ENCODE data around the gene RTL1.

The RTL1 gene

DNA sequence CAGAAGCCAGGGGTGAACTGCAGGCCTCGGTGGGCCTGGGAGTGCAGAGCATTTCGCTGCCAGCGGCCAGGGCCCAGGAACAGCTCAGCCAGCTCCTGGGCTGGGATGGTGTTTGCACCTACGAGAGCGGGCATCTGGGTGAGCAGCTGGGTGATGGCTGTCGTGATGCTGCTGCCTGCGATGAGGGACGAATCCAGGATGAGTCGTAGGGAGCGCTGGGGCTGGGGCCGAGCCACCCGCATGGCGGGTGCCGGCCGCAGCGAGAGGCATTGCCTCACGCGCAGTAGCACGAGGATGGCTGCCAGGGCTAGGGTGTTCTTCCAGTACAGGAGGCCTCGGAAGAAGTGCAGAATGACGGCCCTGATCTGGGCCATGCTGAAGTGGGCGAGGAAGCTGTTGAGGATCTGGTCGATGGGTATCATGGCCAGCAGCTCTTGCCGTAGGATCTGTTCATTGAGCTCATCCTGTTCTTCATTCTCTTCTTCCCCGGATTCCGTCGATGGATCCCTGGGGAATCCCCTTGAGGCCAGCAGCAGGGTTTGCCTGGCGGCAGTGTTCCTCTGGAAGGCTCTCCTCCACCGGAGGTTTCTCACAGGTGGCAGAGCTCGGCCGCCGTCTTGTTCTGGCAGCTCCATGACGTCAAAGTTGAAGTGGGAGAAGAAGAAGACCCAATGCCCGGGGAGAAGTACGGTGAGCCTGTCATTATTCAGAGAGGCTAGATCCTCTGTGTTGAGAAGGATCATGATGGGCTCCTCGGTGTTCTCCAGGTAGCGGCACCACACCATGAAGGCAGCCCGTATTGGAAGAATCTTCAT, 22.1 kb downstream of the RTL1 start:
- no peaks in the 10 kb centered on the region for H3K36me3 Mint-ChIP-seq (ENCODE audit: low read depth)
- no peak overlapping the region for H3K27ac Mint-ChIP-seq
- H3K9me3 Mint-ChIP-seq: no peaks in the 10 kb centered on the region
- H3K27me3 Mint-ChIP-seq (ENCODE audit: low read depth): no peaks in the 10 kb centered on the region
- H3K4me3 Mint-ChIP-seq: no peak overlapping the region
- no peaks in the 10 kb centered on the region for H3K4me1 Mint-ChIP-seq (ENCODE audit: low read depth)

DNA sequence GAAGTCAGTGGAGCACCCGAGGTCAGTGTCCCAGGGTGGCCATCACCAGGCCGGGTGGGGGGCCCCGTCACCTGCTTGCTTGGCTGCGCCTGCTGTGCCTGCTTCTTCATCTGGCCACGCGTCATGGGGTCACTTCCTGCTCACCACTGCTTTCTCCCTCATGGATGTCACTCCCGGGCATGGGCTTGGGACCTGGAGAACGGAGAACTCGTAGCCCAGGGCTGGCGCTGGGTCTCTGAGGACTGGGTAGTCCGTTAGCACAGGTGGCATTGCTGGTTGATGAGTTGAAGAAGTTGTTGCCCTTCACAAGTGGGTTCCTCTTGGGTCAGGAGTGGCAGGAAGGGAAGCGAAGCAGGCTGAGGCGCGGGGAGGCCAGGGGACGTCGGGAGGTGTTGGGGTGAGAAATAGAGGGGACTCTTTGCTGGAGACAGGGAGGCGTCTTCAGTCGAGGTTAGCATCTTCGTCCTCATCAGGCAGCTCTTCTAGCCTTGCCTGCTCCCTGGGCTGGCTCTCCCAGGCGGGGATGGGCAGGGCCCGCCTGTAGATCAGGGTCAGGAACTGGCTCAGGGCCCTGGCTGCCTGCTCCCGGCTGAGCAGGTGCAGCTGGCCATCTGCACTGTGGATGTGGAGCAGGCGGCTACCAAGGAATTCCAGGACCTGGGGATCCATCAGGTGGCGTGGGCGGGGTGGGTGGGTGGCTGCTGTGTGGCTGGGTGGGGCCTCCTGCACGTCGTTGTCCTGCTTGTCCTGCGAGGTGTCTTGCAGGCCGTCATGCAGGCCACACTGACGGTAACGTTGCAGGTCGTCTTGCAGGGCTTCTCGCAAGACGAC, 23.0 kb downstream of the RTL1 start:
- no peaks in the 10 kb centered on the region for H3K27me3 Mint-ChIP-seq (ENCODE audit: low read depth)

DNA sequence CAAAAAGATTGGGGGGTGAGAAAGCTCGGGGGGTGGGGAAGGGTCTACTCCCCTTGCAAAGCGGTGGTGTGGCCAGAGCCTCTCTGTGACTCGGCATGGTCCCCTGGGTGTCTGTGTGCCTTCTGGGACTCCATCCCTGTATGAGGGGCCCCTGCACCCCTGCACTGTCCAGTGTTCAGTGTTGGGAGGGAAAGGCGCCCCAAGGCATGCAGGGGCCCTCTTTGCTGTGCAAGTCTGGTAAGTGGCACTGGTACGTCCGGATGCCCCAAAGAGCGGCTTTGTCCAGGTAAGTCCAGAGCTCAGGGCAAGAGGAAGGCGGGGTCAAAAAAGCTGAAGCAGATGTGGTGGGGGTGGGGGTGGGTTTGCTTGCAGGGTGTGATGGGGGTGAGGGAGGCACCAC, 23.7 kb downstream of the RTL1 start:
- Mint-ChIP-seq H3K4me3 (no peak overlapping the region), H3K36me3 (ENCODE audit: low read depth) (no peaks in the 10 kb centered on the region), H3K9me3 (no peaks in the 10 kb centered on the region), H3K27me3 (ENCODE audit: low read depth) (no peaks in the 10 kb centered on the region), H3K4me1 (ENCODE audit: low read depth) (no peaks in the 10 kb centered on the region), H3K27ac (no peak overlapping the region)

More for the DNA sequence above, 23.0 kb downstream of the RTL1 start:
- Mint-ChIP-seq H3K36me3 (ENCODE audit: low read depth) (no peaks in the 10 kb centered on the region), H3K4me1 (ENCODE audit: low read depth) (no peaks in the 10 kb centered on the region), H3K27ac (no peak overlapping the region), H3K4me3 (no peak overlapping the region), H3K9me3 (no peaks in the 10 kb centered on the region)

DNA sequence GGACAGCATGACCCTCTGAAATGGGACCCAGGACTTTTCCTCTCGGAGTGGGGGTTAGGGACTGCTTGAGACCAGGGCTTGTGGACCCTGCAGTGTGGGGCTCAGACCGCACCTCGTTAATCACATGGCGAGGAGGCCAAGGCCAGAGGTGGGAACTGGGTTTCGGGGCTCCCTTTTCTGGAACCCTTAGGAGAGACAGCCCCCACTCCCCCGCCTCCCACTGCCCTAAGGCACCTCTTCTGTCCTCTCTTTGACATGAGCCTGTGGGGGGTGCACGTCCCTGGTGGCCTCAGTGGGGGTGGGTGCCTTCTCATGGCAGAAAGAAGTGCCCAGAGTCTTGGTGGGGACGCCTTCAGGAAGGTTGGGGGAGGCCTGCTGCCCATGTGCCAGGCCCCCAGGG, 24.3 kb downstream of the RTL1 start:
- Mint-ChIP-seq H3K36me3 (ENCODE audit: low read depth) (no peaks in the 10 kb centered on the region), H3K4me3 (no peak overlapping the region), H3K27ac (no peak overlapping the region), H3K27me3 (ENCODE audit: low read depth) (no peaks in the 10 kb centered on the region), H3K9me3 (no peaks in the 10 kb centered on the region), H3K4me1 (ENCODE audit: low read depth) (no peaks in the 10 kb centered on the region)

DNA sequence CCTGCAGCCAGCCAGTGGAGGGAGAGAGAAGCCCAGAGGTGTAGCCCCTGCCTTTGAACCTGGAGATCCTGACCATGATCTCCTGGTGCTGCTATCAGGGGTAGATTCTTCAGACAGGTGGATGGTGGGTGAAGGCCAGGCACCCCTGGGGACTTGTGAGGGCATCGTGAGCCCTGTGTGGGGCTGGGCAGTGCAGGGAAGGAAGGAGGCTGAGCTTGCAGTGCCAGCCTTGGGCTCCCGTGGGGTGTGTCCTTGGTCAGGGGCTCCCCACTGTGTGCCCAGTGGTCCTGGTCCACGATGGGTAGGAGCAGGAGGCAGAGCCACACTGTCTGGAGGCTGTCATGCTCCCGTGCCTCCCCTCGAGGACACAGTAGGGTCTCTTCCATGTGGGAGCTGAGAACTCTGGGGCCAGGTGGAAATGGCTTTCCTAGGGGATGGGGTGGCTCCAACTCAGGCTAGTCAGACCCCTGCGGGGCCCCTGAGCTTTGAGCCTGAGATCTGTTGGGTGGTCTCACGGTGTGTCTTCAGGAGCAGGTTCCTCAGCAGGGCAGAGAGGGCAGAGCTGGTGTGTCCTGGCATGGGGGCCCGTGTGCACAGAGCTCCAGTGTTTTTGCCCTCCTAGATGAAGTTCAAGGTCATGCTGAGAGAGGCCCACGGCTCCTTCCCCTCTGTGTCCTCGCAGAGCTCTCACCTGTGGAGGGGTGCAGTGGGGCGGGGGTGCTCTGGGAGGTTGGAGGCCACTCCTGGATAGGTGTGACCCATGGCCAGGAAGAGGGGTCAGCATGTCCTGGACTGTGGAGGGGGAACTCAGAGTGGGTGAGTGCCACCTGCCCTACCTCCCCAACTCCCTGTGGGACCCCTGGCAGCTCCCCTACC, 25.0 kb downstream of the RTL1 start:
- H3K9me3 Mint-ChIP-seq: no peaks in the 10 kb centered on the region
- no peaks in the 10 kb centered on the region for H3K4me1 Mint-ChIP-seq (ENCODE audit: low read depth)
- H3K4me3 Mint-ChIP-seq: no peak overlapping the region
- H3K27me3 Mint-ChIP-seq (ENCODE audit: low read depth): no peaks in the 10 kb centered on the region
- no peak overlapping the region for H3K27ac Mint-ChIP-seq
- no peaks in the 10 kb centered on the region for H3K36me3 Mint-ChIP-seq (ENCODE audit: low read depth)

DNA sequence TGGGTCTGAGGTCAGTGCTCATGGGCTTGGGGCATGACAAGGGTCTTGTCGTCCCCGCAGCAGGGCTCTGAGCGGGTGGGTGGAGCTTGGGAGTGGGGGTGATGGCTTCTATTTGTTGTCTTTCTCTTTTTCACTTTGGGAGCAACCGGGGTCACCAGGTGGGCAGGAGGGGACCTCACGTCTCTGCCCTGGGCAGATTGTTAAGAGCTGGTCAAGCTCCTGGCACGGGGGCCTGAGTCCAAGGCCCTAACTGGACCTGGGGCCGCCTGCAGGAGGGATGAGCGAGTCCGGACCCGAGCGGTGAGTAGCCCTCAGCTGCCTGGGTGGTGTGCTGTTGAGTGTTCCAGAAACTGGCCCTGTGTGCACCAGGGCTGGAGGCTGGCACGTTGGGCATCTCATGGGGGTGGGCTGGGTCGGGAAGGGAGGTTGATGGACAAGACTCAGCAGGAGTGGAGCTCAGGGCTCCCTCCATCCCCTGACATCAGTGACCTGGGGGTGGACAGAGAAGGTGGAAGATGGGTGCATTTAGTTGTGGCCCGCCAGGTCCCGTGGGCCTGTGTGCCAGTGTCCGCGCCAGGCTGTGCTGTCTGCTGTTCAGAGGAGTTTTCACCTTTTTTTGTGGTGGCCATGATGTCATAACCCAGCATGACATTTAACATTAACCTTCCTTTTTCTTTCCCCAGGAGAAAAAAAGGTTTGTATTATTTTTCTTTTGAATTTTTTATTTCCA, 27.5 kb downstream of the RTL1 start:
- H3K27me3 Mint-ChIP-seq (ENCODE audit: low read depth): no peaks in the 10 kb centered on the region
- H3K4me1 Mint-ChIP-seq (ENCODE audit: low read depth): no peaks in the 10 kb centered on the region
- H3K4me3 Mint-ChIP-seq: no peak overlapping the region
- no peak overlapping the region for H3K27ac Mint-ChIP-seq
- H3K9me3 Mint-ChIP-seq: no peaks in the 10 kb centered on the region
- H3K36me3 Mint-ChIP-seq (ENCODE audit: low read depth): no peaks in the 10 kb centered on the region

DNA sequence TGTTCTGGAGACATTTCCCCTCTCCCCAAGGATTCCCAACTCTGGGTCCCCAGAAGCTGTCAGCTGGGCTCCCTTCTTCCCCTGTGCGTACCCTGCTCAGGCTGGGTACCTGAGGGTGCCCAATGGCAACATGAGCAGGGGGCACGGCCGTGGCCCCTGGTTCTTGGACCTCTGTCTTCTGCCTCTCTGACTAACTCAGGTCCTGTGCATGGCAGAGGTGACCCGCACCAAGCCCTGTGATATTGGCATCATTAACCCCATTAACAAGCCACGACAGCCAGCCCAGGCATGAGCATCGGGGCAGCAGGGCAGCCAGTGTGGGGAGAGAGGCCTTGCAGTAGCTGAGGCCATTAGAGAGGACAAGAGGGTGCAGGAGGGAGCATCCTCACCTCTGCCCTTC, 28.4 kb downstream of the RTL1 start:
- Mint-ChIP-seq H3K27me3 (ENCODE audit: low read depth) (no peaks in the 10 kb centered on the region), H3K4me1 (ENCODE audit: low read depth) (no peaks in the 10 kb centered on the region), H3K9me3 (no peaks in the 10 kb centered on the region), H3K36me3 (ENCODE audit: low read depth) (no peaks in the 10 kb centered on the region), H3K4me3 (no peak overlapping the region), H3K27ac (no peak overlapping the region)

DNA sequence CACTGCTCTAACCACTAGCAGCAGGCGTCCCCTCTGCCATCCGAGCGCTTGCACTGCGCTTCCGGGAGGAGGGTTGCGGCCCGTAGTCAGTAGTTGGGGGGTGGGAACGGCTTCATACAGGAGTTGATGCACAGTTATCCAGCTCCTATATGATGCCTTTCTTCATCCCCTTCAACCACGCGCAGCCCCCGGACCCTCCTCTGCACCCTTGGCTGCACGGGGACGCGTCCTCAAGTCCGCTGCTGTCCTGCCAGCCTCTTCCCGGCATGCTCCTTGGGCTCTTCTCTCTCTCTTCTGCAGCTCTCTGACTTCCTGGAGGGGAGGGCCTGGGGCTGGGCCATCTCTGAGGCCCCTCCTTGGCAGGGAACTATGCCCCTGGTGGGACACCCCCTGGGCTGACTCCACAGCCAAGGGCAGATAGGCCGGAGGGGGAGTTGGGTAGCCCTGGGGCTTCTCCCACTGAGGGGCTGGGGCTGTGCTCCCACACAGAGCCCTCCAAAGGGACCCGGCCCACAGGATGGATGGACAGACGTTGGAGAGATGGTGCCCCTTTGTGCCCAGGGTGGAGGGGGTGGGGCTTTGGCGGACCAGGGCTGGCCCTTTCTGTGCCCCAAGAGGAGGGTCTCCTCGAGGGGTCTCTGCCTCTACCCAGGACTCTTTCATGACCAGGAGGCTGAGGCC, 29.0 kb downstream of the RTL1 start:
- Mint-ChIP-seq H3K4me3 (no peak overlapping the region), H3K36me3 (ENCODE audit: low read depth) (no peaks in the 10 kb centered on the region), H3K27me3 (ENCODE audit: low read depth) (no peaks in the 10 kb centered on the region), H3K9me3 (no peaks in the 10 kb centered on the region), H3K27ac (no peak overlapping the region), H3K4me1 (ENCODE audit: low read depth) (no peaks in the 10 kb centered on the region)

DNA sequence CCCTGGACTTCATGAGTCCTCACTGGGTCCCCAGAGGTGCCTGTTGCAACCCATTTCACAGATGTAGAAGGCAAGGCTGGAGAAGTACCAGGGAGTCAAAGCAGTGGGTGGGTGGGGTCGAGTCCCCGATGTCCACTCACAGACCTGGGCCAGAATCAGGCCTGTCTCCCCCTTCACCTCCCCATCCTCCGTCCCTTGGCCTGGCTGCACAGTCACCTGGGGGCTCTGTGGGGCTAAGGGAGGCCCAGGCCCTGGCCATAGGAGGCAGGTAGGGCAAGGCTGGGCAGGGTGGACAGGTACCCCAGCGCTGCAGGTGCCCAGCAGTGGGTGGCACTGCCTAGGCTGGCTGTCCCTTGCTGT, 29.5 kb downstream of the RTL1 start:
- Mint-ChIP-seq H3K36me3 (ENCODE audit: low read depth) (no peaks in the 10 kb centered on the region), H3K27ac (no peak overlapping the region), H3K4me1 (ENCODE audit: low read depth) (no peaks in the 10 kb centered on the region), H3K9me3 (no peaks in the 10 kb centered on the region), H3K4me3 (no peak overlapping the region), H3K27me3 (ENCODE audit: low read depth) (no peaks in the 10 kb centered on the region)

DNA sequence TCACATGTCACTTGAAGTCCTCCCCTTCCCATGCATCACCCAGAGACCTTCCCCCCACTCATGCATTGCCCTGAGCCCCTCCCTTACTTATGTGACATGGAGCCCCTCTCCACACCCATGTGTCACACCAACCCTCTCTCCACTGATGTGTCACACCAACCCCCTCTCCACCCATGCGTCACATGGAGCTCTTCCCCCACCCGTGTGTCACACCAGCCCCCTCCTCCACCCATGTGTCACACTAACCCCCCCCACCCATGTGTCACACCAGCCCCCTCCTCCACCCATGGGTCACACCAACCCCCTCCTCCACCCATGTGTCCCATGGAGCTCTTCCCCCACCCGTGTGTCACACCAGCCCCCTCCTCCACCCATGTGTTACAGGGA, 30.4 kb downstream of the RTL1 start:
- no peak overlapping the region for H3K27ac Mint-ChIP-seq
- H3K4me1 Mint-ChIP-seq (ENCODE audit: low read depth): no peaks in the 10 kb centered on the region
- H3K36me3 Mint-ChIP-seq (ENCODE audit: low read depth): no peaks in the 10 kb centered on the region
- no peak overlapping the region for H3K4me3 Mint-ChIP-seq
- no peaks in the 10 kb centered on the region for H3K9me3 Mint-ChIP-seq
- H3K27me3 Mint-ChIP-seq (ENCODE audit: low read depth): no peaks in the 10 kb centered on the region

DNA sequence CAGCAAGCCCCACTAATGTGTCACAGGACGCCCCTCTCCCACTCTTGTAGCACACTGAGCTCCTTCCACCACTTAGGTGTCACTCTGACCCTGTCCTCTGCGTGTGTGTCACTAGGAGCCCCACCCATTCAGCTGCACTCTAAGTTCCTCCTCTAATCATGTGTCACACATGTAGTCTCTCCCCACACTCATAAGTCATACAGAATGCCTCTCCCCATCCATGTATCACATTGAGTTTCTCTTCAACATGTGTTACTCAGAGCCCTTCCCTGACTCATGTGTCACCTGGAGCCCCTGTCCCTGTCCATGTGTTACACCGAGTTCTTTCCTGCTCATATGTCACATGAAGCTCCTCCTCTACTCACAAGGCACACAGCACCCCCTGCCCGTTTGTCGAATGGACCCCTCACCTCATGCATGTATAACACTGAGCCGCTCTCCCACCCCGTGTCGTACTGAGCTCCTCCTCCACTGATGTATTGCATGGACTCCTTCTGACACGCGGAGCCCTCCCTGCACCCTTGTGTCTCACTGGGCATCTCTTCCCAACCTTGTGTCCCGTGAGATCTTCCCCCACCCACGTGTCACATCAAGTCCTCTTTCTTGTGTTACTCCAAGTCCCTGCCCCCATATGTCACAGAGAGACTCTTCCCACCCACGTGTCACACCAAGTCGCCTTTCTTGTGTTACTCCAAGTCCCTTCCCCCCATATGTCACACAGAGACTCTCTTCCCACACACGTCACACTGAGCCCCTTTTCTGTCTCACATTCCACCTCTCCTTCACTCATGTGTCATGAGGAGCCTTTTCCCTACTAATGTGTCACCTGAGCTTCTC, 31.0 kb downstream of the RTL1 start:
- no peaks in the 10 kb centered on the region for H3K9me3 Mint-ChIP-seq
- H3K4me3 Mint-ChIP-seq: no peak overlapping the region
- no peaks in the 10 kb centered on the region for H3K27me3 Mint-ChIP-seq (ENCODE audit: low read depth)
- H3K27ac Mint-ChIP-seq: no peak overlapping the region
- no peaks in the 10 kb centered on the region for H3K36me3 Mint-ChIP-seq (ENCODE audit: low read depth)
- no peaks in the 10 kb centered on the region for H3K4me1 Mint-ChIP-seq (ENCODE audit: low read depth)

DNA sequence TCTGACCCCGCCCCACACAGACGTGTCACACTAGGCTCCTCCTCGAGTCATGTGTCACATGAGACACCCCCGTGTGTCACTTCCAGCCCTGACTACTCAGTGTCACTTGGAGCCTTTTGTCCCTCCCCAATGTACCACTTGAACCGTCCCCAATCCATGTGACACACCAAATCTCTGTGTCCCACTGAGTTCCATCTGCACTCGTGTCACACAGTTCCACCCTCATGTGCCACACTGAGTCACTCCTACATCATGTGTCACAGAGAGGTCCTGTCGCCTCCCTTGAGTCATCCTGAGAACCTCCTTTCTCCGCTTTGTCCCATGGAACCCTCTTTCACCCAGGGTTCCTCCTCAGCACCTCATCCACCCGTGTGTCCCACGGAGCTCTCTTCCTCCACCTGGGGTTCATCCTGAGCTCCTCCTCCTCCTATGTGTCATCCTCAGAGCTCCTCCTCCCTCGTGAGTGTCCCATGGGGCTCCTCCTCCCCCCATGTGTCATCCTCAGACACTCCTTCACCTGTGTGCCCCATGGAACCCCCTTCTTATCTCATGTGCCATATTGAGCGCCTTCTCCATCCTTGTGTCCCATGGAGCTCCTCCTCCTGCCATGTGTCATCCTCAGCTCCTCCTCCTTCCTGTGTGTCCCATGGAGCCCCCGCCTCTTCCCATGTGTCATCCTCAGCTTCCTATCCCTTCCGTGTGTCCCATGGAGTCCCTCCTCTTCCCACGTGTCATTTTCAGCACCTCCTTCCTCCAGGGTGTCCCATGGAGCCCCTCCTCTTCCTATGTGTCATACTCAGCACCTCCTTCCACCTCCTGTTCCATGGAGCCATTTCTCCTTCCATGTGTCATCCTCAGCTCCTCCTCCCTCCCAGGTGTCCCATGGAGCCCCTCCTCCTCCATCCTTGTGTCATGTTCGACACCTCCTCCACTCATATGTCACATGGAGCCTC, 32.0 kb downstream of the RTL1 start:
- Mint-ChIP-seq H3K27me3 (ENCODE audit: low read depth) (no peaks in the 10 kb centered on the region), H3K27ac (no peak overlapping the region), H3K4me1 (ENCODE audit: low read depth) (no peaks in the 10 kb centered on the region), H3K9me3 (no peaks in the 10 kb centered on the region), H3K4me3 (no peak overlapping the region), H3K36me3 (ENCODE audit: low read depth) (no peaks in the 10 kb centered on the region)
